H9 (cell line): ENCODE data around the gene STX8. TPM values are rescaled to one million over a fixed set of nuclear protein-coding genes. Genes with fewer than 3 reads are reported as not detected.

Source experiments
- DNase-seq: peaks from one replicate; pipeline ENCODE4 v3.0.0-alpha.2; 2017
- H2AFZ ChIP-seq: one replicate; pipeline ENCODE4 v1.6.1; 2013; ENCODE audit warnings: mild to moderate bottlenecking, low read length, control low read depth, moderate library complexity
- H2AK5ac ChIP-seq: 2 replicates; pipeline ENCODE4 v1.6.1; 2013; ENCODE audit warnings: low read length, control low read depth, mixed read lengths; ENCODE audit not compliant: insufficient read length
- H2BK120ac ChIP-seq: one replicate; pipeline ENCODE4 v1.6.1; 2013; ENCODE audit warnings: low read depth, mild to moderate bottlenecking, low read length, control low read depth, inconsistent platforms; ENCODE audit not compliant: poor library complexity, severe bottlenecking
- H2BK12ac ChIP-seq: 2 replicates; pipeline ENCODE4 v1.6.1; 2013; ENCODE audit warnings: low read length, control low read depth, mixed read lengths, low read depth; ENCODE audit not compliant: insufficient read length
- H2BK15ac ChIP-seq: 2 replicates; pipeline ENCODE4 v1.6.1; 2013; ENCODE audit warnings: low read depth, low read length, control low read depth
- H2BK20ac ChIP-seq: one replicate; pipeline ENCODE4 v1.6.1; 2013; ENCODE audit warnings: low read depth, mild to moderate bottlenecking, low read length, control low read depth, inconsistent platforms; ENCODE audit not compliant: poor library complexity, severe bottlenecking
- H2BK5ac ChIP-seq: 2 replicates; pipeline ENCODE4 v1.6.1; 2013; ENCODE audit warnings: low read length, control low read depth, mixed read lengths; ENCODE audit not compliant: insufficient read length
- H3K14ac ChIP-seq: 2 replicates; pipeline ENCODE4 v1.6.1; 2013; ENCODE audit warnings: low read length, control low read depth; ENCODE audit not compliant: insufficient read depth
- H3K18ac ChIP-seq: 2 replicates; pipeline ENCODE4 v1.6.1; 2013; ENCODE audit warnings: low read depth, mild to moderate bottlenecking, mixed read lengths, low read length, control low read depth; ENCODE audit not compliant: insufficient read length
- H3K23ac ChIP-seq: 2 replicates; pipeline ENCODE4 v1.6.1; 2013; ENCODE audit warnings: low read length, control low read depth, mixed read lengths, low read depth; ENCODE audit not compliant: insufficient read length
- H3K23me2 ChIP-seq: 2 replicates; pipeline ENCODE4 v1.6.1; 2013; ENCODE audit warnings: low read depth, mild to moderate bottlenecking, mixed read lengths, low read length, control low read depth; ENCODE audit not compliant: insufficient read length, poor library complexity, severe bottlenecking
- H3K27ac ChIP-seq: 2 replicates; pipeline ENCODE4 v1.5.1; 2013; ENCODE audit warnings: low read length, control low read depth, mixed read lengths, low read depth; ENCODE audit not compliant: insufficient read length
- H3K27me3 ChIP-seq: 2 replicates; pipeline ENCODE4 v1.6.1; 2013; ENCODE audit warnings: low read length, control low read depth, inconsistent platforms; ENCODE audit not compliant: insufficient read depth
- H3K4ac ChIP-seq: 2 replicates; pipeline ENCODE4 v1.6.1; 2013; ENCODE audit warnings: low read depth, mild to moderate bottlenecking, control low read depth, inconsistent platforms, low read length, moderate library complexity
- H3K4me1 ChIP-seq: 2 replicates; pipeline ENCODE4 v1.6.1; 2013; ENCODE audit warnings: low read length, control low read depth, inconsistent platforms; ENCODE audit not compliant: insufficient read depth
- H3K4me2 ChIP-seq: 2 replicates; pipeline ENCODE4 v1.6.1; 2013; ENCODE audit warnings: low read length, control low read depth, mixed read lengths; ENCODE audit not compliant: insufficient read length, insufficient read depth
- H3K56ac ChIP-seq: 2 replicates; pipeline ENCODE4 v1.6.1; 2013; ENCODE audit warnings: low read depth, mild to moderate bottlenecking, mixed read lengths, low read length, control low read depth; ENCODE audit not compliant: insufficient read length
- H3K79me1 ChIP-seq: 2 replicates; pipeline ENCODE4 v1.6.1; 2013; ENCODE audit warnings: low read depth, mild to moderate bottlenecking, moderate library complexity, low read length, control low read depth, inconsistent platforms; ENCODE audit not compliant: insufficient read depth, poor library complexity, severe bottlenecking
- H3K79me2 ChIP-seq: 2 replicates; pipeline ENCODE4 v1.6.1; 2013; ENCODE audit warnings: low read length, control low read depth, inconsistent platforms; ENCODE audit not compliant: insufficient read depth
- H3K9ac ChIP-seq: 2 replicates; pipeline ENCODE4 v1.6.1; 2013; ENCODE audit warnings: low read length, control low read depth, mixed read lengths; ENCODE audit not compliant: insufficient read length; ENCODE audit errors: extremely low read depth
- H3K9me3 ChIP-seq: one replicate; pipeline ENCODE4 v1.6.1; 2013; ENCODE audit warnings: low read depth, low read length, inconsistent platforms; ENCODE audit not compliant: control insufficient read depth
- H3T11ph ChIP-seq: one replicate; pipeline ENCODE4 v1.6.1; 2013; ENCODE audit warnings: mild to moderate bottlenecking, low read length, control low read depth, inconsistent platforms
- H4K20me1 ChIP-seq: one replicate; pipeline ENCODE4 v1.6.1; 2013; ENCODE audit not compliant: control insufficient read depth, insufficient read length, insufficient read depth
- H4K5ac ChIP-seq: 2 replicates; pipeline ENCODE4 v1.6.1; 2013; ENCODE audit warnings: low read depth, mild to moderate bottlenecking, mixed read lengths, low read length, control low read depth; ENCODE audit not compliant: insufficient read length
- H4K8ac ChIP-seq: replicated peaks from 2 replicates; pipeline ENCODE4 v1.6.1; 2013; ENCODE audit warnings: low read length, control low read depth, mixed read lengths, low read depth; ENCODE audit not compliant: insufficient read length
- H4K91ac ChIP-seq: 2 replicates; pipeline ENCODE4 v1.6.1; 2013; ENCODE audit warnings: low read depth, mild to moderate bottlenecking, moderate library complexity, mixed read lengths, low read length, control low read depth; ENCODE audit not compliant: insufficient read length
- H3K27ac Mint-ChIP-seq, 3 experiments: 2 replicates in 2 of 3; 3 replicates in 1 of 3; pipeline ENCODE4 v1.8.0; 2020 to 2021; ENCODE audit warnings: mixed read lengths in 3 of 3, mild to moderate bottlenecking in 1 of 3, moderate library complexity in 1 of 3
- H3K27me3 Mint-ChIP-seq: 2 replicates; pipeline ENCODE4 v1.8.0; 2021; ENCODE audit warnings: low read depth, mild to moderate bottlenecking, moderate library complexity, mixed read lengths
- H3K36me3 Mint-ChIP-seq, 3 experiments: 2 replicates in 2 of 3; 3 replicates in 1 of 3; pipeline ENCODE4 v1.8.0; 2020 to 2021; ENCODE audit warnings: low read depth in 3 of 3, mixed read lengths in 3 of 3; ENCODE audit not compliant: insufficient read depth in 1 of 3
- H3K4me1 Mint-ChIP-seq, 2 experiments: 2 replicates each; pipeline ENCODE4 v1.8.0; 2020; ENCODE audit warnings: mixed read lengths in 2 of 2
- H3K4me3 Mint-ChIP-seq, 2 experiments: 2 replicates in 1 of 2; 3 replicates in 1 of 2; pipeline ENCODE4 v1.8.0; 2020 to 2021; ENCODE audit warnings: mild to moderate bottlenecking in 2 of 2, mixed read lengths in 2 of 2, moderate library complexity in 1 of 2
- H3K9me3 Mint-ChIP-seq, 2 experiments: 2 replicates in 1 of 2; 3 replicates in 1 of 2; pipeline ENCODE4 v1.8.0; 2020; ENCODE audit warnings: mild to moderate bottlenecking in 2 of 2, mixed read lengths in 2 of 2, moderate library complexity in 1 of 2
- CTCF ChIP-seq: fragments of 200-600 bp; sonication (generic); conservative IDR thresholded peaks from 3 replicates; pipeline ENCODE4 v1.8.0; 2021; ENCODE audit warnings: antibody characterized with exemption, mild to moderate bottlenecking
- WGBS: extraction: QIAGEN DNeasy Blood & Tissue Kit; methylation state at CpG from one replicate; pipeline ENCODE4 v1.1.7; 2013; ENCODE audit warnings: missing lambda C conversion rate, low lambda C conversion rate, mixed read lengths; ENCODE audit not compliant: insufficient read length; ENCODE audit errors: extremely low coverage; 5-methylcytosine and 5-hydroxymethylcytosine counted together
- total RNA-seq: library from RNA; stranded (reverse); gene quantifications from 2 replicates; pipeline ENCODE4 v1.2.1, GENCODE V29; 2021

STX8 gene
- total RNA-seq, 1 experiment from 2014 or later = 55.1 TPM

- H3K56ac ChIP-seq = no peak overlapping the region
- H3K18ac ChIP-seq = no peak overlapping the region
- H2BK20ac ChIP-seq = no peak overlapping the region
- H3K14ac ChIP-seq = no peak overlapping the region
- no peak overlapping the region for H2AK5ac ChIP-seq
- no peak overlapping the region for H3K4ac ChIP-seq
- Mint-ChIP-seq H3K27me3 (no peaks in the 10 kb centered on the region), H3K9me3 (no peaks in the 10 kb centered on the region; a peak in 2 of 5 replicates), H3K4me1 (peaks cover 12 to 13% of the 10 kb centered on the region in 2 experiments), H3K27ac (no peak overlapping the region), H3K36me3 (no peaks in the 10 kb centered on the region; a peak in 1 of 7 replicates), H3K4me3 (no peak overlapping the region)
- no peak overlapping the region for H3K23ac ChIP-seq
- no peak overlapping the region for H2BK5ac ChIP-seq
- no peak overlapping the region for H4K5ac ChIP-seq
- no peak overlapping the region for H3K9ac ChIP-seq
- no peak overlapping the region for H4K8ac ChIP-seq
- no peak overlapping the region for H3K4me2 ChIP-seq
- H4K91ac ChIP-seq = no peak overlapping the region
- no peak overlapping the region for H3T11ph ChIP-seq
- no peaks in the 10 kb centered on the region for H3K23me2 ChIP-seq
- no peaks in the 10 kb centered on the region for H3K79me2 ChIP-seq
- H2BK12ac ChIP-seq = no peak overlapping the region
- DNase-seq = peak; percentile 67
- no peaks in the 10 kb centered on the region for H3K27me3 ChIP-seq
- WGBS = no CpG with 5 or more reads among the region's 9 CpGs
- H3K4me1 ChIP-seq = no peaks in the 10 kb centered on the region
- no peaks in the 10 kb centered on the region for H3K9me3 ChIP-seq
- H2AFZ ChIP-seq = no peak overlapping the region
- no peak overlapping the region for H2BK120ac ChIP-seq
- peak; percentile 74 for TF ChIP-seq CTCF
- H3K79me1 ChIP-seq = no peaks in the 10 kb centered on the region
- H2BK15ac ChIP-seq = no peak overlapping the region
- H3K27ac ChIP-seq = no peak overlapping the region
- H4K20me1 ChIP-seq = no peaks in the 10 kb centered on the region
These were observed 172.9 kb downstream of the STX8 start for GRCh38 chr17:9402590-9403199.
